Neural cell (in vitro differentiated cells): ENCODE measurements around the gene INF2. TPM values are rescaled to one million over a fixed set of nuclear protein-coding genes. Genes with fewer than 3 reads are reported as not detected.

Source experiments
- H2AFZ ChIP-seq: fragments of 200-600, 300-800 bp; sonication (generic), shearing (Covaris generic); 2 replicates; pipeline ENCODE4 v1.6.0; 2014; ENCODE audit warnings: low read depth, mild to moderate bottlenecking, antibody characterized with exemption, low read length, moderate library complexity
- H3F3A ChIP-seq: fragments of 200-600 bp; shearing (Covaris generic); 2 replicates; pipeline ENCODE4 v1.6.1; 2016; ENCODE audit warnings: mild to moderate bottlenecking, moderate library complexity, mixed read lengths, antibody characterized with exemption, low read length; ENCODE audit not compliant: insufficient read depth, poor library complexity, severe bottlenecking
- H3K27ac ChIP-seq: fragments of 200-600, 300-800 bp; sonication (generic), shearing (Covaris generic); 2 replicates; pipeline ENCODE4 v1.5.1; 2014; ENCODE audit warnings: mild to moderate bottlenecking, low read length, moderate library complexity
- H3K27me3 ChIP-seq: fragments of 300-800, 200-600 bp; sonication (generic), shearing (Covaris generic); 2 replicates; pipeline ENCODE4 v1.6.0; 2014; ENCODE audit warnings: mild to moderate bottlenecking, low read depth, low read length, moderate library complexity; ENCODE audit not compliant: insufficient read depth
- H3K36me3 ChIP-seq: fragments of 300-800, 200-600 bp; sonication (generic), shearing (Covaris generic); 2 replicates; pipeline ENCODE4 v1.5.1; 2014; ENCODE audit warnings: mild to moderate bottlenecking, antibody characterized with exemption, low read length, moderate library complexity; ENCODE audit not compliant: insufficient read depth
- H3K4me2 ChIP-seq: fragments of 300-800, 200-600 bp; sonication (generic), shearing (Covaris generic); 2 replicates; pipeline ENCODE4 v1.6.0; 2014; ENCODE audit warnings: mild to moderate bottlenecking, low read length
- H3K4me3 ChIP-seq: fragments of 300-800, 200-600 bp; sonication (generic), shearing (Covaris generic); 2 replicates; pipeline ENCODE4 v1.5.1; 2014; ENCODE audit warnings: mild to moderate bottlenecking, low read length, moderate library complexity
- H3K79me2 ChIP-seq: fragments of 200-600 bp; shearing (Covaris generic); replicated peaks from 2 replicates; pipeline ENCODE4 v1.6.0; 2014; ENCODE audit warnings: mild to moderate bottlenecking, low read length, moderate library complexity; ENCODE audit not compliant: insufficient read depth
- H3K9ac ChIP-seq: fragments of 300-800, 200-600 bp; sonication (generic), shearing (Covaris generic); 2 replicates; pipeline ENCODE4 v1.6.1; 2016; ENCODE audit warnings: mild to moderate bottlenecking, low read length, mixed read lengths
- H3K9me2 ChIP-seq: fragments of 200-600 bp; shearing (Covaris generic); 2 replicates; pipeline ENCODE4 v1.6.1; 2016; ENCODE audit warnings: mild to moderate bottlenecking, low read length, mixed read lengths; ENCODE audit not compliant: insufficient read depth
- H3K9me3 ChIP-seq: fragments of 200-600, 300-800 bp; sonication (generic), shearing (Covaris generic); 2 replicates; pipeline ENCODE4 v1.6.1; 2016; ENCODE audit warnings: mild to moderate bottlenecking, mixed run types, low read length, moderate library complexity, mixed read lengths
- H4K20me1 ChIP-seq: fragments of 200-600 bp; shearing (Covaris generic); 2 replicates; pipeline ENCODE4 v1.6.1; 2016; ENCODE audit warnings: mild to moderate bottlenecking, mixed run types; ENCODE audit not compliant: insufficient read depth
- CTCF ChIP-seq: fragments of 450-650 bp; IDR thresholded peaks from 2 replicates; pipeline ENCODE4 v1.5.1; 2014; ENCODE audit warnings: antibody characterized with exemption, mild to moderate bottlenecking, moderate library complexity; ENCODE audit not compliant: poor library complexity, severe bottlenecking
- EP300 ChIP-seq: fragments of 450-650 bp; conservative IDR thresholded peaks from 2 replicates; pipeline ENCODE4 v1.6.1; 2014; ENCODE audit warnings: antibody characterized with exemption, mild to moderate bottlenecking, moderate library complexity; ENCODE audit not compliant: poor library complexity, severe bottlenecking
- EZH2 ChIP-seq: fragments of 200-600, 300-800 bp; shearing (Covaris generic), sonication (generic); IDR thresholded peaks from 2 replicates; pipeline ENCODE4 v1.6.1; 2014; ENCODE audit warnings: antibody characterized with exemption, low read length, borderline replicate concordance, mild to moderate bottlenecking; ENCODE audit not compliant: insufficient read depth, poor library complexity, severe bottlenecking
- MXI1 ChIP-seq: fragments of 450-650 bp; conservative IDR thresholded peaks from 2 replicates; pipeline ENCODE4 v1.6.1; 2014; ENCODE audit warnings: antibody characterized with exemption, mild to moderate bottlenecking; ENCODE audit not compliant: poor library complexity, severe bottlenecking
- POLR2AphosphoS5 ChIP-seq: IDR thresholded peaks from 2 replicates; pipeline ENCODE4 v1.6.1; 2012
- RAD21 ChIP-seq: fragments of 450-650 bp; conservative IDR thresholded peaks from 2 replicates; pipeline ENCODE4 v1.6.1; 2014; ENCODE audit warnings: antibody characterized with exemption, mild to moderate bottlenecking, moderate library complexity
- REST ChIP-seq: IDR thresholded peaks from 2 replicates; pipeline ENCODE4 v1.6.1; 2012; ENCODE audit warnings: borderline replicate concordance
- SMC3 ChIP-seq: fragments of 450-650 bp; conservative IDR thresholded peaks from 2 replicates; pipeline ENCODE4 v1.6.1; 2014; ENCODE audit warnings: antibody characterized with exemption, mild to moderate bottlenecking, moderate library complexity; ENCODE audit not compliant: poor library complexity
- TAF1 ChIP-seq: IDR thresholded peaks from 2 replicates; pipeline ENCODE4 v1.6.1; 2012; ENCODE audit warnings: low read depth
- polyA plus RNA-seq: library from polyadenylated mRNA; depleted of rRNA; stranded (reverse); fragments of >200 nt; gene quantifications from 2 replicates; pipeline ENCODE4 v1.2.3, GENCODE V29; 2014

Gene INF2
- polyA plus RNA-seq, 1 donor from 2014 or later = 0.02 TPM

GRCh38 chr14:104657101-104657524 lies 32.3 kb upstream of the INF2 start:
- Histone ChIP-seq H3K79me2 (no peaks in the 10 kb centered on the region), H3K27me3 (no peaks in the 10 kb centered on the region), H3K4me3 (no peak overlapping the region), H3F3A (peaks cover 2% of the 10 kb centered on the region), H4K20me1 (no peaks in the 10 kb centered on the region), H2AFZ (no peak overlapping the region), H3K36me3 (no peaks in the 10 kb centered on the region), H3K9me3 (peaks cover 2% of the 10 kb centered on the region), H3K9me2 (no peaks in the 10 kb centered on the region), H3K9ac (no peak overlapping the region), H3K27ac (no peak overlapping the region), H3K4me2 (no peak overlapping the region)
- no peak for TF ChIP-seq CTCF
- TF ChIP-seq EP300 = no peak
- TF ChIP-seq TAF1 = no peak
- TF ChIP-seq POLR2AphosphoS5 = no peak
- no peak for TF ChIP-seq RAD21
- no peak for TF ChIP-seq SMC3
- TF ChIP-seq MXI1 = no peak
- no peak for TF ChIP-seq REST
- TF ChIP-seq EZH2 = no peak

GRCh38 chr14:104657563-104658324 lies 31.7 kb upstream of the INF2 start:
- Histone ChIP-seq H3K79me2 (no peaks in the 10 kb centered on the region), H2AFZ (no peak overlapping the region), H3K4me3 (no peak overlapping the region), H3K4me2 (no peak overlapping the region), H3K27me3 (no peaks in the 10 kb centered on the region), H3K27ac (no peak overlapping the region), H3K9me3 (no peaks in the 10 kb centered on the region), H3K36me3 (no peaks in the 10 kb centered on the region), H3K9ac (no peak overlapping the region), H4K20me1 (no peaks in the 10 kb centered on the region), H3F3A (peaks cover under 1% of the 10 kb centered on the region), H3K9me2 (no peaks in the 10 kb centered on the region)
- TF ChIP-seq EP300 = no peak
- no peak for TF ChIP-seq MXI1
- TF ChIP-seq POLR2AphosphoS5 = no peak
- TF ChIP-seq RAD21 = no peak
- no peak for TF ChIP-seq CTCF
- TF ChIP-seq TAF1 = no peak
- TF ChIP-seq SMC3 = no peak
- no peak for TF ChIP-seq REST
- TF ChIP-seq EZH2 = no peak
